Measurements from ENCODE around the gene WT1. TPM values are rescaled to one million over a fixed set of nuclear protein-coding genes. Genes with fewer than 3 reads are reported as not detected.

Gene WT1
- total and polyA plus RNA-seq, 2 of the 8 experiments (the other 6 are each of a cell fraction or from before 2014, with no cell fraction given), result 0.05 to 0.17 TPM

DNA sequence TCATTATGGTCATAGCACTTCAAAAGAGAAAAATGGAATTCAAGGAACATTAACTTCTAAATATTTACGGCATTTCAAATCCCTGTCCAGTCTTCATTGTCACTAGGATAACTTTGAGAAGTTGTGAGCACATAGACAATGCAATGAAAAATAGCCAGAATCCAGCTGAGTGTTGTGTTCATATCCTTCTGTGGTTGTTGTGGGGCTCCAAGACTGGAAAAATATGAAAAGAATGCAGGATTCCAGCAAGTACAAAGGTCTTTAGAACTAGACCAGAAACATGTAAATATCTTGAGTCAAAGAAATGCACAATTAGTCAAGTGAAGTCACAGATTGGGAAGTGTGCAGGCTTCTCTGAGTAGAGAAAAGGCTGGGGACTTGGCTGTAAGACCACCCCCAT, 68.7 kb downstream of the WT1 start:
- Histone ChIP-seq H3K4ac (replicated peaks; ENCODE audit: insufficient read length, low read depth, low read length) (no peak overlapping the region), H3K18ac (ENCODE audit: extremely low read depth, low read length) (no peak overlapping the region), H3K9me3 (ENCODE audit: insufficient read depth in 2 of 2, low read depth in 1 of 2, low read length in 1 of 2) (peaks cover 5 to 13% of the 10 kb centered on the region in 2 experiments; a peak in 3 of 4 replicates), H2BK12ac (ENCODE audit: low read depth, low read length) (no peak overlapping the region), H3K4me1 (replicated peaks in 1 of 4; ENCODE audit: control insufficient read depth in 3 of 4, insufficient read depth in 4 of 4, low read length in 3 of 4) (no peaks in the 10 kb centered on the region), H4K91ac (replicated peaks; ENCODE audit: insufficient read length, low read length) (no peak overlapping the region), H3K23me2 (ENCODE audit: low read depth, low read length) (no peaks in the 10 kb centered on the region; the same call in 1 of the 2 replicates), H3K56ac (replicated peaks; ENCODE audit: insufficient read length, low read depth, low read length) (no peak overlapping the region), H2BK20ac (ENCODE audit: low read length) (no peak overlapping the region), H3K14ac (ENCODE audit: insufficient read length) (no peak overlapping the region), H2AFZ (ENCODE audit: low read length) (no peak overlapping the region), H3K27ac (ENCODE audit: low read depth, low read length) (no peak overlapping the region), H3K79me1 (ENCODE audit: low read depth, low read length) (no peaks in the 10 kb centered on the region), H2BK5ac (ENCODE audit: low read depth, low read length) (no peak overlapping the region), H3K4me3 (ENCODE audit: extremely low read depth in 1 of 4, insufficient read depth in 2 of 4, low read depth in 3 of 4, low read length in 4 of 4) (no peak overlapping the region), H4K5ac (ENCODE audit: insufficient read length, low read depth, low read length) (no peak overlapping the region), H4K20me1 (replicated peaks in 1 of 2; ENCODE audit: control insufficient read depth in 1 of 2, insufficient read depth in 2 of 2, low read length in 2 of 2) (no peaks in the 10 kb centered on the region), H3K79me2 (ENCODE audit: control insufficient read depth in 1 of 2, insufficient read depth in 2 of 2, low read length in 2 of 2) (no peaks in the 10 kb centered on the region), H2BK120ac (replicated peaks; ENCODE audit: low read depth, low read length) (no peak overlapping the region), H3K9ac (replicated peaks in 1 of 4; ENCODE audit: extremely low read depth in 1 of 4, low read depth in 3 of 4, low read length in 3 of 4) (no peak overlapping the region), H3K36me3 (ENCODE audit: control insufficient read depth in 2 of 4, insufficient read depth in 4 of 4, low read length in 3 of 4) (no peaks in the 10 kb centered on the region), H4K8ac (ENCODE audit: extremely low read depth, insufficient read depth, low read length) (no peak overlapping the region), H3K23ac (ENCODE audit: insufficient read length) (no peak overlapping the region), H2BK15ac (ENCODE audit: low read length) (no peak overlapping the region), H3K27me3 (replicated peaks in 1 of 4; ENCODE audit: control insufficient read depth in 3 of 4, extremely low read depth in 1 of 4, insufficient read depth in 3 of 4, low read length in 3 of 4) (no peaks in the 10 kb centered on the region), H2AK5ac (ENCODE audit: low read depth, low read length) (no peak overlapping the region), H3K4me2 (ENCODE audit: insufficient read depth in 1 of 2, low read depth in 2 of 2, low read length in 2 of 2) (no peak overlapping the region)
- WGBS, 2 experiments (ENCODE audit: extremely low coverage in 1 of 2, insufficient coverage in 1 of 2, insufficient read length in 1 of 2, insufficient replicate concordance in 2 of 2, low coverage in 1 of 2, low lambda C conversion rate in 2 of 2, missing lambda C conversion rate in 1 of 2), result 100% methylated on average over 1 of the region's 1 CpG; no CpG with 5 or more reads in 1 of the 2 experiments
- POLR2A ChIA-PET (ENCODE audit: partially characterized antibody), result no interaction called here
- DNase-seq (ENCODE audit: low read depth in 1 of 2, low spot score in 2 of 2) (no peak), FAIRE-seq (no peak)
- CTCF ChIA-PET (ENCODE audit: partially characterized antibody), result interaction anchor here (0.9 kb wide), 1 partner anchor 9 kb away, joined by 3 read pairs; no protein-coding TSS in a partner anchor
- TF ChIP-seq, protein P1, sequence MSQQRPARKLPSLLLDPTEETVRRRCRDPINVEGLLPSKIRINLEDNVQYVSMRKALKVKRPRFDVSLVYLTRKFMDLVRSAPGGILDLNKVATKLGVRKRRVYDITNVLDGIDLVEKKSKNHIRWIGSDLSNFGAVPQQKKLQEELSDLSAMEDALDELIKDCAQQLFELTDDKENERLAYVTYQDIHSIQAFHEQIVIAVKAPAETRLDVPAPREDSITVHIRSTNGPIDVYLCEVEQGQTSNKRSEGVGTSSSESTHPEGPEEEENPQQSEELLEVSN (IDR thresholded peaks at IDR 0.05), result no peak
- TF ChIP-seq TCF12 (IDR thresholded peaks at IDR 0.05; ENCODE audit: low read depth, low read length), result no peak
- no peak for TF ChIP-seq SAP30 (IDR thresholded peaks at IDR 0.05; ENCODE audit: insufficient read depth, insufficient replicate concordance, low read length)
- no peak for TF ChIP-seq NANOG (IDR thresholded peaks at IDR 0.05; ENCODE audit: insufficient read depth, low read depth, low read length, poor library complexity, severe bottlenecking)
- TF ChIP-seq GABPA (IDR thresholded peaks at IDR 0.05; ENCODE audit: borderline replicate concordance, insufficient read depth, low read length), result no peak

Data from H1 (cell line).